Brain pericyte (primary cell): ENCODE measurements around the gene RSL1D1.

Experiments used
- DNase-seq: peaks from one replicate; pipeline ENCODE4 v3.0.0-alpha.2; 2012; ENCODE audit warnings: low read depth, low spot score

The RSL1D1 gene

GRCh38 chr16:11851294-11852091 is at the start of gene RSL1D1:
RSL1D1 (minus strand) TSS chr16:11851542; CDS start chr16:11851512, 30 bp downstream.
- peak; percentile 84 for DNase-seq

- no peak for DNase-seq
These were observed 49.7 kb upstream of the RSL1D1 start for GRCh38 chr16:11901091-11901490.

DNA sequence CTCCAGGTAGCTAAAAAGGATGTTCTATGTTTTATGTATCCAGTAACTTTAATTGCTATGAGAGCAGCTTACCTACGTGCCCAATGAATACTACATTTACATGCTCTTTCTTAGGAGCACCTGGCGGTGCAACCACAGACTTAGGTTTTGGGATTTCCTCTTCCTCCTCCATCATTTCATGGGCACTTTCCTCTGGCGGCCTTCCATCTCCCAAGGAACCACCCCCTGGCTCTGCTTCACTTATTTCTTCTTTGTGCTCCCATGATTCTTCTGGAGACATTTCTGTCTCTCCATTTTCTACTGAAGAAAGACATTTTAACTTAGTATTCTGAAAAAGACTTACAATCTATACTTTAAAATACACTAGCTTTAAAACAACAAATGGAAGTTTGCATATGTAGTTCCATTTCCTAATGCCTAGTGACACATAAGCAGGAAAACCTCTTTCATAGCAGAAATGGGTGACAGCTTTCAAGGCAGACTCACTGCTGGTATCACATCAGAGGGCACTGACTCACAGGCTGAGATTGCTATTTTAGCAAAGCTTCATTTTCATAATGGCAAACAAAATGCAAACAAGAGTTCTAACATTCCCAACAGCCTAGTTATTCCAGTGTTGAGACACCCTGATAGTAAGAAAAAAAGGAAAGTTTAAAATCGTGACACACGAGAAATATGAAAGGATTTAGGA is 45.3 kb upstream of the RSL1D1 start:
- DNase-seq, result peak; percentile 25

- DNase-seq, result no peak
These were observed 42.2 kb upstream of the RSL1D1 start for GRCh38 chr16:11893571-11893970.

GRCh38 chr16:11892761-11893160 is 41.4 kb upstream of the RSL1D1 start:
- no peak for DNase-seq

DNA sequence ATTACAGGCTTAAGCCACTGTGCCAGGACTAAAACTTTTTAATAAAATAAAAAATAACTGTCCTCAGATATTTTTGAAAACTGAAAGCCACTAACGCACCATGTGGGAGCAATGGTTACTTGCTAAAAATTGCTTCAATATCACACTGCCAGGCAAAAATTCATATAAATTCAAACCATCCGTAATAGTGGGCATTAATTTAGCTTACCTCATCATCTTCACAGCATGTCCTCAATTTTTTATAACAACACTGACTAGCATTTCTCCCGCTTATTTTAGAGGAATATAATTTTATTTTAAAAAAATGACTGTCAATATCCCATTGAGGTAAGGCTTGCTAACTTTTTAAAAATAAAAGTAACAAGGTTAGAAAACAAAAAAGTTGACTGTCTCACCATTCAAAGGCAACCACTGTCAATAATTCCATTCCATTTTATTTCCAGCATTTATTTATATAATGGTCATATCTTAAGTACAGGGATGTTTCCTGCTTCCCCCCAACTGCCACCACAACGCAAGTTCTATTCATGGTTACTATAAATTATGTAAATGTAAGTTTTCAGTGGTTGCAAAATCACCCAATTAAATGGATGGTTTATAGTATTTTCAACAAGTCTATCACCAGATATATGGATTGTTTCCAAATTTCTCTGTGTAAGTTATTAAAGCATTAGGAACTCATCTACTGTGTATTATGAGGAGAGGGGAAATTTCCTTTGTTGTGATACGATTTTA is 39.1 kb upstream of the RSL1D1 start:
- DNase-seq, result no peak

DNA sequence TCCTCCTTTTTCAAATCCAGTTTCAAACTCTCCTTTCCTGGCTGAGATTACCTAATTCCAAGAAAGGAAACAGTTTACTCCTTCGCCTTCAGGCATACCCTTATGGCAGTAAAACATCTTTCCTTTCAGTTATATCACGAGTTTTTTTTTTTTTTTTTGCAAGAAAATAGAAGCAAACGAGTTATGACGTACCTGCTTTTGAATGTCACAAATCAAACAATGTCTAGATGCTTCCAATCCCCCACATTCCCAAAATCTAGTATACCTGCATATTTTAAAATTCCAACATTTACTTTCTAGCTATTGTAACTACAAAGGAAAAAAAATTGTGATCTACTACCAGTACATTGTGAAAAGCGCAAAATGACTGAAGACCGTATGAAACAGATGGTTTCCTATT is 35.5 kb upstream of the RSL1D1 start:
- DNase-seq, result no peak

DNA sequence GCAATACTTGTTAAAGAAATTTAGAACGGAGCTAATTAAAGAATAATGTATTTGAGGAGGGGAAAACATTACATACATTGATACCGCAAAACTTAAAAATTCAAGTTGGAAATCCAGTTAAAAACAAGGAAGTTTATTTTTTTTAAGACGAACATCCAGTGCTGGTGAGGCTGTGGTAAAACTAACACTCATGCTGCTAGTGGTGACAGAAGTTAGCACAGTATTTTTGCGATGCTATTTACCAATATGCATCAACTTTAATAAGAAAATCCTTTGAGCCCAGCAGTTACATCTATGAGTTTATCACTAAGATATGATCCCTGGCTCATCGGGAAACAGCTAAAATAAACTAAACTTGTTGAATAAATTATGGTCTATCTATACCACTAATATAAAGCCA is 32.7 kb upstream of the RSL1D1 start:
- DNase-seq, result no peak

GRCh38 chr16:11880007-11880406 is 28.7 kb upstream of the RSL1D1 start:
- no peak for DNase-seq

GRCh38 chr16:11877374-11877773 is 26.0 kb upstream of the RSL1D1 start:
- DNase-seq, result no peak

GRCh38 chr16:11876306-11876705 is 25.0 kb upstream of the RSL1D1 start:
- DNase-seq, result no peak

DNA sequence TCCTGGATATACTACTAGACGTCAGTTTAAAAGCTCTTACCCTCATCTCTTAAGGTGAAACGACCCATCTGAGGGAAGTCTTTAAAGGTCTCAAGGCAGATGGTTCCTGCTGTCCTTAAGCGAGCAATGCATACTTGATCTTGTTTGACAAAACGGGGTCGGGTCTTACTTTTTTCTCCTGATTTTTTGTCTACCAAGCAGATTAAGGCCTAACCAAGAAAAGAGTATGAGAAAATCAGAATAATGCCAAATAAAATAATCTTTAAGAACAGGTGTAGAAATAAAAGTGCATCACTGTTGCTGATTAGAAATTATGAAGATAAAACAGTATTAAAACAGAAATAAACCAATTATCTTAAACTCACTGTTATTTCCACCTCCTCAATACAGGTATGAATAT is 24.4 kb upstream of the RSL1D1 start:
- no peak for DNase-seq

DNA sequence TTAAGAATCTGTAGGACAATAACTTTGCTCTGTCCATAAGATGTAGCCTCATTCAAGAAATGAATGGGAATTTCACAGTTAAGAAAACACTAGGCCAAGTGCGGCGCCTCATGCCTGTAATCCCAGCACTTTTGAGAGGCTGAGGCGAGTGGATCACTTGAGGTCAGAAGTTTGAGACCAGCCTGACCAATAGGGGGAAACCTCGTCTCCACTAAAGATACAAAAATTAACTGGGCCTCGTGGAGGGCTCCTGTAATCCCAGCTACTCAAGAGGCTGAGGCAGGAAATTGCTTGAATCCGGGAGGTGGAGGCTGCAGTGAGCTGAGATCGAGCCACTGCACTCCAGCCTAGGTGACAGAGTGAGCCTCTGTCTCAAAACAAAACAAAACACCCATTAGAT is 19.9 kb upstream of the RSL1D1 start:
- no peak for DNase-seq

GRCh38 chr16:11870399-11870798 is 19.1 kb upstream of the RSL1D1 start:
- DNase-seq, result no peak

DNA sequence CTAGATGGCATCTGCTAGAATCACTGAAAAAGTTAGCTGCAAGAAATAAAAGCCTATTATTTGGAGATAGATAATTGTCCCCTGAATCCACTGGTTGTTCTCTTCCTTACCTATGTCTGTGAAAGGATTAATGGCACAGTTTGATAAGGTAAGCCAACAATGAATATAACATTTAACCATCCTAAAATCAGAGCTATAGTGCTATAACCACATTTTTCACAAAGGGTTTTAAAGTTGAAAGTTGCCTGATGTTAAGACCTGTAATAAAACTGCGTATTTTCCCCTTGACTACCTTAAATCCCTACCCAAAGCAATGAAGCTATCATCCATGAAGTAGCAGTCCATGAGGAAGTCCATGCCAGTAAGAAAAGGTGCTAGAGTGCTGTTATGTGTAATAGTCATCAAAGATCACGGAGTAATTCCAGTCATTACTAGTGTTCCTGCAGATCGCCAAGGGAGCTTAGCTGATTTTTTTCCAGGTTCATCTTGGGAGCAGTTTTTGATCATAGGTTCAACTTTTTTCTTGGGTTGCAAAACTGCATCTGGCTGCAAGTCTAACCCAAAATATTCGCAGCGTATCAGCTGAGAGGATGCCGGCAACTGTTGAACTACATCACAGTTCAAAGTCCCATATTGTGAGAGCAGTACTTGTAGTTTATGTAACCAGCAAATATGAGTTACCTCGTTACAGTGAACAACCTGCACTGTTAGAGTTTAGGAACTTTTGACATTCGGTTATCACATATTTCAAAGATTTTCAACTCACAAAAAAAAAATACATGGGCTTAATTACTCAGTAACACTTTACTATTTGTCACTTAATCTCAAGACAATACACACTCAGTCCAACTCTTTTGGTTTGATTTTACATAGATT is 18.2 kb upstream of the RSL1D1 start:
- DNase-seq, result no peak

DNA sequence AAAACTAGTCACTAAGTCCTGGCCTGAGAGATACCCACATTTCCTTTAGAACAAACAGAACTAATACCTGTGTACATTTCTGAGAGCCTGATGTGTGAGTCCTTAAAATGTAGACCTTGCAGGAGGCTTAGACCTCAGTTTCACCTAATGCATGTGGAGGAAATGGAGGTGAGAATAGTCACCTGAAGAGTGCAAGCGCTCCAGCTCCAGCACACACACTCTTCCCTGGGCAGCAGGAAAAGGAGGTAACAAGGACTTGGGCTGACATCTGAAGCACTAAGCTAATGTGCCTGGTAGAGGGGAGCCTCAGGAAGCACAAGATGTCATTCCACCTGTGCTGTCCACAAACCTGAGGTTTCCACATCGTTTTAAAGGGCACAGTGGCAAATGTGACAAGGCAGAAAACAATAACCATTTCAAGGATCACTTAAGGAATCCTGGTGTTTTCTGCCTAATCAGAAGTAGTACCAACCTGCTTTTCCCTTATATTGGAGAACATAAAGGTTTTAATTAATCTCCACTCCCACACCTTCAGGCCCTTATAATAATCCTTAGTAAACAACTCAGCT is 17.2 kb upstream of the RSL1D1 start:
- DNase-seq, result no peak

DNA sequence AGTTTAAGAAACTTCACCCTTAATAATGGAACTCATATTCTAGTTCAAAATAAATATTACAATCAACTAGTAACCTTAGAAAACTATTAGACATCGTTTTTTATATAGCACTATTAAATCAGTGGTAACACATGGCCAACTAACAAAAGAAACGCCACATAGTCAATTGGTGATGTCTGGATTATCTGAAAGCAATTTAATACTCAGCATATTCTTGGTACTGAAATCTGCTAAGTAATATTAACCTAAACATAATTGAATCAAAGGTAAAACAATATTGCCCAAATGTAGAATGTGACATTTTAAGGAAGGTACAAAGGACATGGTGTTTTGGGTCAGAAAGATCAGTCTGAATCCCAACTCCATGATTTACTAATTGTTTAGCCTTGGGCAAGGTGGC is 11.1 kb upstream of the RSL1D1 start:
- DNase-seq, result no peak

DNA sequence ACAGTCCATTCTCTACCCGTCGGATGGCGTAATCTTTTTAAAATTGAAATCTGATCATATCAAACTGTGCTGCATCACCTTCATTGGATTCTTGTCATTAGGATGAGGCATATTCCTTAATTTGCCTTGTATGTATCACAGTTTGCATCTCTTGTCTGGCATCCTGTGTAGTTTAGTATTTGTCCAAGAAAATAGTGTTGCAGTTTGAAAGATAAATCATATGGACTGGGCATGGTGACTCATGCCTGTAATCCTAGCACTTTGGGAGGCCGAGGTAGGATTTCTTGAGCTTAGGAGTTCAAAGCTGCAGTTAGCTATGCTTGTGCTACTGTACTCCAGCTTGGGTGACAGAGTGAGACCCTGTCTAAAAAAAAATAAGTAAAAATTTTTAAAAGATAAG is 5.8 kb upstream of the RSL1D1 start:
- DNase-seq, result no peak

- DNase-seq, result no peak
These were observed 909 bp upstream of the RSL1D1 start for GRCh38 chr16:11852092-11852809.

- DNase-seq, result no peak
These were observed 2.5 kb downstream of the RSL1D1 start for GRCh38 chr16:11848842-11849241.

DNA sequence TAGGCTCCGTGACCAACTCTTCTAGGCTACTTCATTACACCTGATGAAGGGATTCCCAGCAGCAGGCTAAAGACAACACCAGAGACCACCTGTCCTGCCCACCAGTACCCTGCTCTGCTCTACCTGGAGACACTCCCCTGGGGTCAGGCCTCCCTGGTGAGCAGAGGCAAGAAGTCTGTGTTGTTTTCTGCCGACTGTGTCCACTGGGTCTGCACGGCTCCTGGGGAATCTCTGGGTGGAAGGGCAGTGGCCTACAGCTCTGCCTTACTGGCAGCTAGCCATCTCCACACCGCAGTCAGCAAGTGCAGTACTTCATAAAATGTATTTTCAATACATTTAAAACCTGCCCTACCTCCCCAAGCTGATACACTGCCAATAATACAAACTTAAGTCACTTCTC is 6.8 kb downstream of the RSL1D1 start:
- no peak for DNase-seq
